HG03025 (cell line): ENCODE data around the gene ANXA5.
A peak's percentile ranks its signal among the peaks of the same experiment; 100 is the strongest.
"Not testable (repeated sequence)": the region's sequence is repeated elsewhere in the genome, so short reads cannot be mapped to it uniquely, and the experiment has no call there.

Source experiments
- ATAC-seq: cut with Tn5 transposase; IDR thresholded peaks from one replicate; pipeline ENCODE4 v1.9.1; 2021; ENCODE audit warnings: mild to moderate bottlenecking, moderate library complexity; ENCODE audit not compliant: unreplicated experiment, low FRiP score

The ANXA5 gene

GRCh38 chr4:121680571-121680970, 16.2 kb downstream of the ANXA5 start:
- ATAC-seq: no peak

GRCh38 chr4:121679951-121680350, 16.8 kb downstream of the ANXA5 start:
- ATAC-seq: no peak

- ATAC-seq: no peak
These were observed 17.5 kb downstream of the ANXA5 start for GRCh38 chr4:121679267-121679666.

- no peak for ATAC-seq
These were observed 19.3 kb downstream of the ANXA5 start for GRCh38 chr4:121677524-121677923.

- no peak for ATAC-seq
These were observed 20.3 kb downstream of the ANXA5 start for GRCh38 chr4:121676345-121677075.

- no peak for ATAC-seq
These were observed 21.1 kb downstream of the ANXA5 start for GRCh38 chr4:121675715-121676114.

GRCh38 chr4:121674696-121675095, 22.1 kb downstream of the ANXA5 start:
- no peak for ATAC-seq

GRCh38 chr4:121674191-121674590, 22.6 kb downstream of the ANXA5 start:
- ATAC-seq: no peak

GRCh38 chr4:121669163-121669550, 27.6 kb downstream of the ANXA5 start:
- ATAC-seq: no peak

- ATAC-seq: no peak
These were observed 28.2 kb downstream of the ANXA5 start for GRCh38 chr4:121668368-121669162.

- no peak for ATAC-seq
These were observed 30.6 kb downstream of the ANXA5 start for GRCh38 chr4:121666091-121666679.

GRCh38 chr4:121665371-121665770, 31.4 kb downstream of the ANXA5 start:
- ATAC-seq: no peak

- no peak for ATAC-seq
These were observed 34.6 kb downstream of the ANXA5 start for GRCh38 chr4:121662225-121662624.

- ATAC-seq: not testable (repeated sequence)
These were observed 36.4 kb downstream of the ANXA5 start for GRCh38 chr4:121660175-121660933.

- ATAC-seq: no peak
These were observed 38.7 kb downstream of the ANXA5 start for GRCh38 chr4:121658125-121658524.

GRCh38 chr4:121656269-121656641, 40.5 kb downstream of the ANXA5 start:
- peak; percentile 43 for ATAC-seq

GRCh38 chr4:121655320-121656268, 41.2 kb downstream of the ANXA5 start:
- ATAC-seq: peak; percentile 4

- ATAC-seq: peak; percentile 86
These were observed 42.0 kb downstream of the ANXA5 start for GRCh38 chr4:121654738-121655137.

GRCh38 chr4:121653986-121654385, 42.8 kb downstream of the ANXA5 start:
- ATAC-seq: no peak

- ATAC-seq: no peak
These were observed 43.6 kb downstream of the ANXA5 start for GRCh38 chr4:121653214-121653613.
